Astrocyte of the spinal cord (primary cell): ENCODE measurements around the gene NGEF.

Source experiments
- DNase-seq: peaks from one replicate; pipeline ENCODE4 v3.0.0; 2011; ENCODE audit warnings: low read depth, low spot score
- H3K4me3 ChIP-seq: 2 replicates; pipeline ENCODE4 v1.5.1; 2011; ENCODE audit warnings: low read depth, mild to moderate bottlenecking, low read length, moderate library complexity
- in situ Hi-C: cut with HindIII; loops from 2 replicates; pipeline ENCODE4 v1.10.0; 2017; ENCODE audit warnings: low sequenced_read_pairs
- TF ChIP-seq, protein P1 (sequence below): IDR thresholded peaks from 2 replicates; pipeline ENCODE4 v1.5.1; 2012; ENCODE audit warnings: low read depth, mild to moderate bottlenecking, low read length, inconsistent platforms

NGEF gene

DNA sequence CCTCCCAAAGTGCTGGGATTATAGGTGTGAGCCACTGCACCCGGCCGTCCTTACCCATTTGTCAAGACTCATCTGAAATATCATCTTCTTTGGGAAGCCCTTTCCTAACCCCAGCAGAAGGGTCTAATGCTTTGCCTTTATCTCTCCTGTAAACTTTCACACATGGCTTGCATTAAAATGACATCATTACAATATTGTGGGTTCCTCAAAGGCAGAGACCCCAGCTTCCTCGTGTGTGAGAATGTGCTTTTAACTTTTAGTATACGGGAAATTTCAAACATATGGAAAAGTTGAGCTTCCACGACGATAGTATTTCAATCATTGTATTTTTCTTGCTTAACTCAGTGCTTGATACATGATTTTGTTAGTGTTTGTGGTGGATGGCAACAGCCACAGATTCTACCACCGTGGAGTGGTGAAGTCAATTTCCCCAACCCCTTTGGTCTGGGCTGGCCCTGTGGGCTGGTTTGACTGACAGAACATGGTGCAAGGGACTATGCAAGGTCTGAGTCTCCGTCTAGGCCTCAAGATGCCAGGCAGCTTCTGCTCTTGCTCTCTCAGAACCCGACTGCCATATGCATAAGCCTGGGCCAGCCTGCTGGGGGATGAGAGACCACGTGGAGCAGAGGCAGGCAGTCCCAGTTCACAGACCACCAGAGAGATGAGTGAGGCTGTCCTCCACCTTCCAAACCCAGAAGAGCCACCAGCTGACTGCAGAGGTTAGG, 39.9 kb downstream of the NGEF start:
- no peak overlapping the region for H3K4me3 ChIP-seq
- TF ChIP-seq, protein P1, sequence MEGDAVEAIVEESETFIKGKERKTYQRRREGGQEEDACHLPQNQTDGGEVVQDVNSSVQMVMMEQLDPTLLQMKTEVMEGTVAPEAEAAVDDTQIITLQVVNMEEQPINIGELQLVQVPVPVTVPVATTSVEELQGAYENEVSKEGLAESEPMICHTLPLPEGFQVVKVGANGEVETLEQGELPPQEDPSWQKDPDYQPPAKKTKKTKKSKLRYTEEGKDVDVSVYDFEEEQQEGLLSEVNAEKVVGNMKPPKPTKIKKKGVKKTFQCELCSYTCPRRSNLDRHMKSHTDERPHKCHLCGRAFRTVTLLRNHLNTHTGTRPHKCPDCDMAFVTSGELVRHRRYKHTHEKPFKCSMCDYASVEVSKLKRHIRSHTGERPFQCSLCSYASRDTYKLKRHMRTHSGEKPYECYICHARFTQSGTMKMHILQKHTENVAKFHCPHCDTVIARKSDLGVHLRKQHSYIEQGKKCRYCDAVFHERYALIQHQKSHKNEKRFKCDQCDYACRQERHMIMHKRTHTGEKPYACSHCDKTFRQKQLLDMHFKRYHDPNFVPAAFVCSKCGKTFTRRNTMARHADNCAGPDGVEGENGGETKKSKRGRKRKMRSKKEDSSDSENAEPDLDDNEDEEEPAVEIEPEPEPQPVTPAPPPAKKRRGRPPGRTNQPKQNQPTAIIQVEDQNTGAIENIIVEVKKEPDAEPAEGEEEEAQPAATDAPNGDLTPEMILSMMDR = no peak
- DNase-seq = no peak
- in situ Hi-C loops = no loop called here

DNA sequence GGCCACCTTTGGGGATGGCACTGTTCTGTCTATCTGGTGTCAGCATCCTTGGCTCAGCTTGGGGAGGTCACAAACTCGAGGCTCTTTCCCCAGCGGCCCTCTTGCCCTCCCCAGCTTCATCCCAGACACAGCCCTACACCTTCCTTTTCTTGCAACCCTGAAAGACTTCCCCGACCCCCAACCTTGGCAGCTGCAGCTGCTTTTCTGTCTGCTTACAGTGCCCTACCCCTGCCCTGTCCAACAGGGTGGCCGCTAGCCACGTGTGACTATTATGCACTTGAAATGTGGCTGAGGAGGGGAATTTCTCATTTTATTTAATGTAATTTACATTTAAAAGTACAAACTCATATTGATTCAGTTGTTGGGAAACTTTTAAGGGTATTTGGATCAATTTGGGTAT, 41.3 kb downstream of the NGEF start:
- no peak overlapping the region for H3K4me3 ChIP-seq
- no peak for DNase-seq
- TF ChIP-seq, protein P1 = no peak
- in situ Hi-C loops = no loop called here

DNA sequence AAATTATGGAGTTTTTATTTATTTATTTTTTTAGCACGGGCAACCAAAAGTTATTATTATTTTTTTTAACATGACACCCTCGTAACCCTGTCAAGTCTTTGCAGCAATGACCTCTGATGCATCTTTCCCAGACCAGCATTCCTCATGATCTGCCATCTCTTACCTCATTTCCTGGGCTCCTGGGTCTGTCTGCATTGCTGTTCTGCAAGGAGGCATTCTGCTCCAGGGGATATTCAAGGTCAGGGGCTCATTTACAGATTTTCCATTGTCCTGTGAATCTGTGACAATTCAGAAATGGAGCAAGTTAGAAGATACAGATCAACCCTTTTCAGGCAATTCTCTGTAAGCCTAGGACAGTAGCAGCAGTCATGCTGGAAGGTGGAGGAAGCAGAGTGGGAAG, 43.0 kb downstream of the NGEF start:
- no peak overlapping the region for H3K4me3 ChIP-seq
- TF ChIP-seq, protein P1 = no peak
- DNase-seq = no peak
- in situ Hi-C loops = no loop called here

DNA sequence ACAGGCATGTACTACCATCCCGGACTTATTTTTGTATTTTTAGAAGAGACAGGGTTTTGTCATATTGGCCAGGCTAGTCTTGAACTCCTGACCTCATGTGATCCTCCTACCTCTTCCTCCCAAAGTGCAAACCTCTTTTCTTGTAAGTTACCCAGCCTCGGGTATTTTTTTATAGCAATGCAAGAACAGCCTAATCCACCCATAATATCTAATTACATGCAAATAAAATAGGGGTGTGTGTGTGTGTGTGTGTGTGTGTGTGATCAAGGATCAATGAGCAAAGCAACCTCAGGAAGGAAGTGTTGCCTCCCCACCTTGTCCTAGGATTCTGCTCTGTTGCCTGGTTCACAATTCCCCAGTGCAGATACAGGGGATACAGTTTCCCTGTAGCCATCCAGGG, 45.6 kb downstream of the NGEF start:
- DNase-seq = no peak
- in situ Hi-C loops = no loop called here
- no peak overlapping the region for H3K4me3 ChIP-seq
- TF ChIP-seq, protein P1 = no peak

DNA sequence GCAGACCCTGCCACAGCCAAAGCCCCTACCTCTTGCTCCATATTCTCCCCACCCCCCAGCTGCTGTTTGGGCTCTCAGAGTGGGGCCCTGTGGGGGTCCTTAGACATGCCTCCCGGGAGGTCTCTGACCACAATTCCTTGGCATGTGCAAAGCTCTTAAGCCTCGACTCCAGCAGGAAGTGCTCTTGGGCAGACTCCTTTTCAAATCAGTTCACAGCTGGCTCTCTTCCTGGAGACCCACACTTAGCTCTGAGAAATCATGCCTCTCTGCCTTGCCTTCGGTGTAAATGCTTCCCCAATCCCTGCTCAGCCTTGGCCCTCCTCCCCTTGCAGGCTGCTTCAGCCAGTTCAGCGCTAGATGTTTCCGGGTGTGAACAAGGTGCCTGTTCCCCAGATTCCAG, 46.9 kb downstream of the NGEF start:
- no peak overlapping the region for H3K4me3 ChIP-seq
- no peak for DNase-seq
- in situ Hi-C loops = no loop called here
- TF ChIP-seq, protein P1 = no peak

DNA sequence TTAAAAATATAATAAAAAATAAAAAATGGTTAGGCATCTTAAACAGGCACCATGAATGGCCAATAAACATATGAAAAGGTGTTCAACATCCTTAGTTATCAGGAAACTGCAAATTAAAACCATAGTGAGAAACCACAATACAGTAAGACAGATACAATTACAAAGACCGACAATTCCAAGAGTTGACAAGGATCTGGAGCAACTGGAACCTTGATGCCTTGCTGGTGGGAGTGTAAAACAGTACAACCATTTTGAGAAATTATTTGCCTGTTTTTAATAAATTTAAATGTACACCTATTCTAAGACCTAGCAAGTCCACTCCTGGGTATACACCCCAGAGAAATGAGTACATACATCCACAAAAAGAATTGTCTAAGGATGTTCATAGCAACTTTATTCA, 49.1 kb downstream of the NGEF start:
- TF ChIP-seq, protein P1 = no peak
- no peak overlapping the region for H3K4me3 ChIP-seq
- in situ Hi-C loops = no loop called here
- no peak for DNase-seq
